H1 (cell line): ENCODE data around the gene PPIA. TPM values are rescaled to one million over a fixed set of nuclear protein-coding genes. Genes with fewer than 3 reads are reported as not detected.

Experiments
- CTCF ChIA-PET: fragments of 300-600 bp; sonication (Branson Sonifier 250); formaldehyde crosslinking; loops from one replicate; lab custom pipeline; 2021; ENCODE audit not compliant: partially characterized antibody; lab: Charles Lee
- POLR2A ChIA-PET: fragments of 300-600 bp; sonication (Branson Sonifier 250); formaldehyde crosslinking; loops from one replicate; lab custom pipeline; 2021; ENCODE audit warnings: inconsistent platforms; ENCODE audit not compliant: partially characterized antibody; lab: Charles Lee
- DNase-seq, 2 experiments: peaks; one replicate each; pipeline versions ENCODE4 v3.0.0 to v3.0.0-alpha.2; 2010 to 2022; ENCODE audit warnings: low spot score in 2 of 2, low read depth in 1 of 2, mixed read lengths in 1 of 2
- FAIRE-seq: peaks from 2 replicates; lab custom pipeline; 2011; peaks lifted over from hg19 to GRCh38; lab: Jason Lieb, UNC
- H2AFZ ChIP-seq: 2 replicates; pipeline ENCODE4 v1.8.1; 2012; ENCODE audit warnings: low read length, inconsistent platforms
- H2AK5ac ChIP-seq: 2 replicates; pipeline ENCODE4 v1.6.1; 2013; ENCODE audit warnings: low read depth, low read length
- H2BK120ac ChIP-seq: replicated peaks from 2 replicates; pipeline ENCODE3; 2013; ENCODE audit warnings: low read depth, low read length, inconsistent platforms
- H2BK12ac ChIP-seq: 2 replicates; pipeline ENCODE4 v1.6.1; 2013; ENCODE audit warnings: low read depth, low read length
- H2BK15ac ChIP-seq: 2 replicates; pipeline ENCODE4 v1.6.1; 2013; ENCODE audit warnings: low read length
- H2BK20ac ChIP-seq: 2 replicates; pipeline ENCODE4 v1.6.1; 2013; ENCODE audit warnings: low read length
- H2BK5ac ChIP-seq: 2 replicates; pipeline ENCODE4 v1.6.1; 2013; ENCODE audit warnings: low read depth, low read length
- H3K14ac ChIP-seq: 2 replicates; pipeline ENCODE4 v1.6.1; 2013; ENCODE audit warnings: inconsistent platforms; ENCODE audit not compliant: insufficient read length
- H3K18ac ChIP-seq: 2 replicates; pipeline ENCODE4 v1.6.1; 2013; ENCODE audit warnings: low read length; ENCODE audit errors: extremely low read depth
- H3K23ac ChIP-seq: 2 replicates; pipeline ENCODE4 v1.6.1; 2013; ENCODE audit warnings: inconsistent platforms; ENCODE audit not compliant: insufficient read length
- H3K23me2 ChIP-seq: 2 replicates; pipeline ENCODE4 v1.6.1; 2013; ENCODE audit warnings: low read depth, low read length
- H3K27ac ChIP-seq: 2 replicates; pipeline ENCODE4 v1.6.1; 2011; ENCODE audit warnings: low read depth, low read length, inconsistent platforms
- H3K27me3 ChIP-seq, 4 experiments: replicated peaks in 1 of 4; 1 replicate in 1 of 4; 2 replicates in 3 of 4; pipeline versions ENCODE4 v1.6.1 to v1.8.1; 2011 to 2013; ENCODE audit warnings: low read length in 3 of 4, mild to moderate bottlenecking in 3 of 4, inconsistent platforms in 2 of 4, mixed read lengths in 2 of 4, moderate library complexity in 1 of 4; ENCODE audit not compliant: control insufficient read depth in 3 of 4, insufficient read depth in 3 of 4; ENCODE audit errors: extremely low read depth in 1 of 4
- H3K36me3 ChIP-seq, 4 experiments: 2 replicates each; pipeline versions ENCODE4 v1.6.1 to v1.8.1; 2011 to 2013; ENCODE audit warnings: mild to moderate bottlenecking in 4 of 4, low read length in 3 of 4, moderate library complexity in 2 of 4, control low read depth in 1 of 4, inconsistent platforms in 1 of 4; ENCODE audit not compliant: insufficient read depth in 4 of 4, control insufficient read depth in 2 of 4
- H3K4ac ChIP-seq: replicated peaks from 2 replicates; pipeline ENCODE3; 2013; ENCODE audit warnings: low read length, low read depth, mixed read lengths, inconsistent platforms; ENCODE audit not compliant: insufficient read length
- H3K4me1 ChIP-seq, 4 experiments: replicated peaks in 1 of 4; 1 replicate in 1 of 4; 2 replicates in 3 of 4; pipeline versions ENCODE4 v1.6.1 to v1.8.1; 2011 to 2013; ENCODE audit warnings: low read length in 3 of 4, inconsistent platforms in 2 of 4, mixed read lengths in 1 of 4; ENCODE audit not compliant: insufficient read depth in 4 of 4, control insufficient read depth in 3 of 4
- H3K4me2 ChIP-seq, 2 experiments: 2 replicates each; pipeline versions ENCODE4 v1.6.1 to v1.8.1; 2011 to 2013; ENCODE audit warnings: low read depth in 2 of 2, low read length in 2 of 2, control low read depth in 1 of 2, inconsistent platforms in 1 of 2, mild to moderate bottlenecking in 1 of 2; ENCODE audit not compliant: insufficient read depth in 1 of 2
- H3K4me3 ChIP-seq, 4 experiments: fragments of 200-600, 300-600 bp in 1 of 4; sonication (generic), shearing (Covaris generic), sonication (Bioruptor Twin) in 1 of 4; 2 replicates each; pipeline versions ENCODE4 v1.5.1 to v1.8.1; 2011 to 2016; ENCODE audit warnings: low read length in 4 of 4, low read depth in 3 of 4, control low read depth in 2 of 4, inconsistent platforms in 2 of 4, mild to moderate bottlenecking in 2 of 4, mixed read lengths in 1 of 4, moderate library complexity in 1 of 4; ENCODE audit not compliant: insufficient read depth in 2 of 4; ENCODE audit errors: extremely low read depth in 1 of 4
- H3K56ac ChIP-seq: replicated peaks from 2 replicates; pipeline ENCODE3; 2013; ENCODE audit warnings: low read depth, mild to moderate bottlenecking, mixed read lengths, low read length, inconsistent platforms; ENCODE audit not compliant: insufficient read length
- H3K79me1 ChIP-seq: 2 replicates; pipeline ENCODE4 v1.6.1; 2013; ENCODE audit warnings: low read depth, low read length, control low read depth
- H3K79me2 ChIP-seq, 2 experiments: 2 replicates each; pipeline versions ENCODE4 v1.6.1 to v1.8.1; 2012 to 2013; ENCODE audit warnings: low read length in 2 of 2, mild to moderate bottlenecking in 2 of 2, inconsistent platforms in 1 of 2; ENCODE audit not compliant: insufficient read depth in 2 of 2, control insufficient read depth in 1 of 2
- H3K9ac ChIP-seq, 4 experiments: replicated peaks in 1 of 4; 1 replicate in 1 of 4; 2 replicates in 3 of 4; pipeline versions ENCODE4 v1.6.1 to v1.8.1; 2011 to 2013; ENCODE audit warnings: low read depth in 3 of 4, low read length in 3 of 4, control low read depth in 2 of 4, mild to moderate bottlenecking in 2 of 4, moderate library complexity in 2 of 4, inconsistent platforms in 1 of 4; ENCODE audit errors: extremely low read depth in 1 of 4
- H3K9me3 ChIP-seq, 2 experiments: 2 replicates each; pipeline versions ENCODE4 v1.6.1 to v1.8.1; 2012 to 2013; ENCODE audit warnings: mild to moderate bottlenecking in 2 of 2, moderate library complexity in 2 of 2, control low read depth in 1 of 2, inconsistent platforms in 1 of 2, low read depth in 1 of 2, low read length in 1 of 2, mixed read lengths in 1 of 2; ENCODE audit not compliant: insufficient read depth in 2 of 2
- H4K20me1 ChIP-seq, 2 experiments: replicated peaks in 1 of 2; 2 replicates each; pipeline versions ENCODE3 to v1.8.1; 2011 to 2013; ENCODE audit warnings: inconsistent platforms in 2 of 2, low read length in 2 of 2, mild to moderate bottlenecking in 1 of 2; ENCODE audit not compliant: insufficient read depth in 2 of 2, control insufficient read depth in 1 of 2
- H4K5ac ChIP-seq: 2 replicates; pipeline ENCODE4 v1.6.1; 2013; ENCODE audit warnings: low read length, low read depth, mixed read lengths, inconsistent platforms; ENCODE audit not compliant: insufficient read length
- H4K8ac ChIP-seq: 2 replicates; pipeline ENCODE4 v1.8.0; 2013; ENCODE audit warnings: mild to moderate bottlenecking, moderate library complexity, low read length, inconsistent platforms; ENCODE audit not compliant: insufficient read depth; ENCODE audit errors: extremely low read depth
- H4K91ac ChIP-seq: replicated peaks from 2 replicates; pipeline ENCODE3; 2013; ENCODE audit warnings: low read length, mixed read lengths, inconsistent platforms; ENCODE audit not compliant: insufficient read length
- GTF2F1 ChIP-seq: IDR thresholded peaks from 2 replicates; pipeline ENCODE4 v1.6.1; 2012; ENCODE audit warnings: low read depth, low read length, improper control_type of control experiment, borderline replicate concordance
- TAF1 ChIP-seq: IDR thresholded peaks from 2 replicates; pipeline ENCODE4 v1.6.1; 2011; ENCODE audit warnings: mild to moderate bottlenecking, low read depth, low read length
- TBP ChIP-seq: IDR thresholded peaks from 2 replicates; pipeline ENCODE4 v1.6.1; 2011; ENCODE audit warnings: low read depth, low read length, improper control_type of control experiment
- YY1 ChIP-seq: IDR thresholded peaks from 2 replicates; pipeline ENCODE4 v1.6.1; 2011; ENCODE audit warnings: low read depth, mild to moderate bottlenecking, low read length
- WGBS, 2 experiments: shearing (Covaris generic) in 1 of 2; methylation state at CpG; one replicate each; pipeline versions ENCODE4 v1.1.6 to v1.1.7; 2013 to 2015; ENCODE audit warnings: low lambda C conversion rate in 2 of 2, mixed read lengths in 2 of 2, inconsistent platforms in 1 of 2, low coverage in 1 of 2, missing lambda C conversion rate in 1 of 2; ENCODE audit not compliant: insufficient replicate concordance in 2 of 2, insufficient coverage in 1 of 2, insufficient read length in 1 of 2; ENCODE audit errors: extremely low coverage in 1 of 2, missing lambda C conversion rate in 1 of 2; 5-methylcytosine and 5-hydroxymethylcytosine counted together
- polyA plus RNA-seq, 7 experiments: library from polyadenylated mRNA; depleted of rRNA in 3 of 7; stranded (reverse) in 5 of 7; unstranded in 2 of 7; fragments of >200 nt in 5 of 7; fragments of 200-250 nt in 2 of 7; gene quantifications; 1 replicate in 5 of 7; 2 replicates in 1 of 7; 4 replicates in 1 of 7; pipeline versions ENCODE4 v1.2.1 to v1.2.3, GENCODE V29; 2011 to 2013; ENCODE audit warnings: missing spikeins in 2 of 7, mixed read lengths in 2 of 7
- total RNA-seq: library from RNA; stranded (reverse); fragmentation: NEBNext Ultra II Directional; extraction: Animal tissue kit (Norgen Biotek cat#: 25700); gene quantifications from 2 replicates; pipeline ENCODE4 v1.2.1, GENCODE V29; 2021

PPIA gene
- total and polyA plus RNA-seq, 2 of the 8 experiments (the other 6 are each of a cell fraction or from before 2014, with no cell fraction given), result 2,865 to 5,394 TPM

GRCh38 chr7:44808914-44809393 is 12.5 kb downstream of the PPIA start:
- H4K20me1 ChIP-seq, result no peaks in the 10 kb centered on the region
- no peaks in the 10 kb centered on the region for H3K9me3 ChIP-seq
- no peaks in the 10 kb centered on the region for H3K79me2 ChIP-seq
- H3K36me3 ChIP-seq, result peaks cover 0 to 13% (median 0%) of the 10 kb centered on the region in 4 experiments; a peak in 1 of 8 replicates
- H2BK120ac ChIP-seq, result no peak overlapping the region
- H3K27ac ChIP-seq, result no peak overlapping the region
- WGBS, 2 experiments, result 84% methylated on average over 4 of the region's 4 CpGs; no CpG with 5 or more reads in 1 of the 2 experiments
- no peak overlapping the region for H3K18ac ChIP-seq
- CTCF ChIA-PET, result interaction anchor here (1.2 to 1.3 kb wide), 2 partner anchors 10 to 16 kb away, joined by 5 to 6 read pairs; no protein-coding TSS in a partner anchor
- no peak overlapping the region for H2AFZ ChIP-seq
- DNase-seq (no peak), FAIRE-seq (no peak)
- no peak overlapping the region for H3K14ac ChIP-seq
- H3K9ac ChIP-seq, result no peak overlapping the region
- no peak overlapping the region for H4K8ac ChIP-seq
- no peak overlapping the region for H3K4ac ChIP-seq
- no peaks in the 10 kb centered on the region for H3K23me2 ChIP-seq
- H3K27me3 ChIP-seq, result no peaks in the 10 kb centered on the region
- no peak overlapping the region for H4K91ac ChIP-seq
- no peak overlapping the region for H2BK5ac ChIP-seq
- no peaks in the 10 kb centered on the region for H3K4me1 ChIP-seq
- no peak overlapping the region for H3K56ac ChIP-seq
- no peak overlapping the region for H3K23ac ChIP-seq
- H2BK20ac ChIP-seq, result no peak overlapping the region
- POLR2A ChIA-PET, result interaction anchor here (0.7 to 3.6 kb wide), 9 partner anchors 8 to 192 kb away, joined by 3 to 27 read pairs (median 5); partner anchors contain the start of gene H2AZ2
- H4K5ac ChIP-seq, result no peak overlapping the region
- no peaks in the 10 kb centered on the region for H3K79me1 ChIP-seq
- TF ChIP-seq TAF1, result no peak
- TF ChIP-seq TBP, result no peak
- no peak for TF ChIP-seq YY1
- TF ChIP-seq GTF2F1, result no peak
- no peak overlapping the region for H2BK12ac ChIP-seq
- no peak overlapping the region for H2AK5ac ChIP-seq
- H3K4me2 ChIP-seq, result no peak overlapping the region
- H2BK15ac ChIP-seq, result no peak overlapping the region
- H3K4me3 ChIP-seq, result no peak overlapping the region
